Lung (tissue), 12 donors: ENCODE measurements around the gene BRI3BP. TPM values are rescaled to one million over a fixed set of nuclear protein-coding genes. Genes with fewer than 3 reads are reported as not detected.

ENCODE experiments used
- ATAC-seq: fragments of 200-7000 bp; cut with Tn5 transposase; one replicate; pipeline ENCODE4 v1.9.1; 2020; ENCODE audit warnings: moderate number of reproducible peaks; ENCODE audit not compliant: insufficient read depth, low FRiP score
- DNase-seq, 3 donors: peaks; one replicate each; pipeline ENCODE4 v3.0.0-alpha.2; 2013 to 2017
- H3K27ac ChIP-seq, 2 donors: one replicate each; pipeline ENCODE4 v1.5.1; 2013; ENCODE audit warnings: mild to moderate bottlenecking in 2 of 2, moderate library complexity in 2 of 2, control low read depth in 1 of 2, inconsistent platforms in 1 of 2, low read depth in 1 of 2, low read length in 1 of 2
- H3K27me3 ChIP-seq, 3 donors: one replicate each; pipeline ENCODE4 v1.5.1; 2013; ENCODE audit warnings: low read length in 2 of 3; ENCODE audit not compliant: control insufficient read depth in 3 of 3, insufficient read depth in 3 of 3
- H3K36me3 ChIP-seq, 4 donors: one replicate each; pipeline ENCODE4 v1.5.1; 2013; ENCODE audit warnings: low read length in 4 of 4, mild to moderate bottlenecking in 1 of 4, moderate library complexity in 1 of 4; ENCODE audit not compliant: control insufficient read depth in 4 of 4, insufficient read depth in 4 of 4
- H3K4me1 ChIP-seq, 5 donors: one replicate each; pipeline ENCODE4 v1.5.1; 2013; ENCODE audit warnings: low read length in 5 of 5, mild to moderate bottlenecking in 2 of 5, moderate library complexity in 1 of 5; ENCODE audit not compliant: control insufficient read depth in 5 of 5, insufficient read depth in 5 of 5
- H3K4me3 ChIP-seq: one replicate; pipeline ENCODE4 v1.5.1; 2013; ENCODE audit warnings: mild to moderate bottlenecking, control low read depth, moderate library complexity
- H3K9ac ChIP-seq, 2 donors: one replicate each; pipeline ENCODE4 v1.5.1; 2013; ENCODE audit warnings: low read length in 2 of 2, control low read depth in 1 of 2; ENCODE audit not compliant: insufficient read depth in 1 of 2
- H3K9me3 ChIP-seq, 4 donors: one replicate each; pipeline ENCODE4 v1.5.1; 2013; ENCODE audit warnings: low read length in 3 of 4, mild to moderate bottlenecking in 1 of 4, moderate library complexity in 1 of 4; ENCODE audit not compliant: control insufficient read depth in 4 of 4, insufficient read depth in 3 of 4
- WGBS, 2 donors: extraction: QIAGEN DNeasy Blood & Tissue Kit; methylation state at CpG; one replicate each; pipeline ENCODE4 v1.1.7; 2013; 5-methylcytosine and 5-hydroxymethylcytosine counted together
- polyA plus RNA-seq, 2 donors: library from polyadenylated mRNA; stranded (reverse); fragments of 200-250 nt; gene quantifications; one replicate each; pipeline ENCODE4 v1.2.1, GENCODE V29; 2013
- total RNA-seq, 2 donors: library from RNA; depleted of rRNA in 1 of 2; stranded (reverse); fragments of >200 nt in 1 of 2; gene quantifications; one replicate each; pipeline ENCODE4 v1.2.1, GENCODE V29; 2014 to 2021
- TF ChIP-seq, protein P1 (sequence below): IDR thresholded peaks from 2 replicates; pipeline ENCODE4 v1.5.1; 2012; ENCODE audit warnings: mild to moderate bottlenecking; ENCODE audit errors: control extremely low read depth, extremely low read depth
- donor health status: control.
- donor health status: control.
- donor health status: Bipolar disorder and iron deficiency.
- donor health status: healthy.
- donor health status: DM: yes; HTN: yes; CAD: no.

BRI3BP gene
- total and polyA plus RNA-seq, 4 donors = 2.3 to 9.5 (median 5.5) TPM

DNA sequence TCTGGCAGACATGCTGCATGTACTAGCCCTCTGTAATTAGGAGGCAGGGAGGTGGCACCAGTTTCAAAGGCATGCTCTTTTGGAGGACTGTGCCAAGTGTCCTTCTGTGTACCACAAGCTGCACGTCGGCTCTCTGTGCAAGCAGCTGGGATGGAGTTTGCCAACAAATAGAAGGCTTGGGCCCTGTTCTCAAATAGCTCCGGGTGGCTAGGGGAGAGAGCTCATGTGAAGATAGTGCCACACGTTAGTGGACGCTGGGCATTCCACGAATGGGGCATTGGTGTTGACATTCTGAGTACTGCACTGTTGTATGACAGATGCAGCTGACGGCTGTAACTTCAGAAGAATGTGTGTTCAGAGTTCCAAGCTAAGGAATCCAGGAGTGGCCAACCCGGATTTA lies 76.2 kb downstream of the BRI3BP start:
- no peak overlapping the region for H3K9ac ChIP-seq
- H3K27me3 ChIP-seq = no peaks in the 10 kb centered on the region
- TF ChIP-seq, protein P1, sequence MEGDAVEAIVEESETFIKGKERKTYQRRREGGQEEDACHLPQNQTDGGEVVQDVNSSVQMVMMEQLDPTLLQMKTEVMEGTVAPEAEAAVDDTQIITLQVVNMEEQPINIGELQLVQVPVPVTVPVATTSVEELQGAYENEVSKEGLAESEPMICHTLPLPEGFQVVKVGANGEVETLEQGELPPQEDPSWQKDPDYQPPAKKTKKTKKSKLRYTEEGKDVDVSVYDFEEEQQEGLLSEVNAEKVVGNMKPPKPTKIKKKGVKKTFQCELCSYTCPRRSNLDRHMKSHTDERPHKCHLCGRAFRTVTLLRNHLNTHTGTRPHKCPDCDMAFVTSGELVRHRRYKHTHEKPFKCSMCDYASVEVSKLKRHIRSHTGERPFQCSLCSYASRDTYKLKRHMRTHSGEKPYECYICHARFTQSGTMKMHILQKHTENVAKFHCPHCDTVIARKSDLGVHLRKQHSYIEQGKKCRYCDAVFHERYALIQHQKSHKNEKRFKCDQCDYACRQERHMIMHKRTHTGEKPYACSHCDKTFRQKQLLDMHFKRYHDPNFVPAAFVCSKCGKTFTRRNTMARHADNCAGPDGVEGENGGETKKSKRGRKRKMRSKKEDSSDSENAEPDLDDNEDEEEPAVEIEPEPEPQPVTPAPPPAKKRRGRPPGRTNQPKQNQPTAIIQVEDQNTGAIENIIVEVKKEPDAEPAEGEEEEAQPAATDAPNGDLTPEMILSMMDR = no peak
- ATAC-seq (no peak), DNase-seq (no peak)
- H3K9me3 ChIP-seq = no peaks in the 10 kb centered on the region
- no peak overlapping the region for H3K4me3 ChIP-seq
- H3K36me3 ChIP-seq = peaks cover 0 to 9% (median 3%) of the 10 kb centered on the region in 4 donors
- H3K27ac ChIP-seq = no peak overlapping the region
- peaks cover 0 to 15% (median 0%) of the 10 kb centered on the region in 5 donors for H3K4me1 ChIP-seq
- 70 to 88% methylated on average over 8 of the region's 8 CpGs for WGBS, 2 donors

DNA sequence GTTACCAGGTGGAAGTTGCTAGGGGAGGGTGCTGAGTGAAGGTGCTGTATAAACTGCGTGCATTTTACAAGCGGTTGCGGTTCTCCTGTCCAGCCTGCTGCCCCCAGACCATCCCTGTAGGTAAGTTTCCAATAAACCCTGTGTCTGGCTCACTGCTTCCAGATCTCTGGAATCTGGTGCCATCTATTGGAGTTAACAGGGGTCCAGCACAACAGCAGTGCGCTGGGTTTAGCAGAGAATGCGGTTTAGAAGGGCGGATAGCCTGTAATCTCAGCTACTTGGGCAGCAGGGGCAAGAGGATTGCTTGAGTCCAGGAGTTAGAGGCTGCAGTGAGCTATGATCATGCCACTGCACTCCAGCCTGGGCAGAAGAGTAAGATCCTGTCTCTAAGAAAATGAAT lies 76.7 kb downstream of the BRI3BP start:
- WGBS, 2 donors = 92 to 94% methylated on average over 6 of the region's 6 CpGs
- no peak overlapping the region for H3K27ac ChIP-seq
- no peaks in the 10 kb centered on the region for H3K9me3 ChIP-seq
- H3K27me3 ChIP-seq = no peaks in the 10 kb centered on the region
- TF ChIP-seq, protein P1 = no peak
- DNase-seq (no peak), ATAC-seq (no peak)
- H3K4me3 ChIP-seq = no peak overlapping the region
- peaks cover 0 to 12% (median 0%) of the 10 kb centered on the region in 5 donors for H3K4me1 ChIP-seq
- H3K36me3 ChIP-seq = peaks cover 0 to 9% (median 3%) of the 10 kb centered on the region in 4 donors
- H3K9ac ChIP-seq = no peak overlapping the region

DNA sequence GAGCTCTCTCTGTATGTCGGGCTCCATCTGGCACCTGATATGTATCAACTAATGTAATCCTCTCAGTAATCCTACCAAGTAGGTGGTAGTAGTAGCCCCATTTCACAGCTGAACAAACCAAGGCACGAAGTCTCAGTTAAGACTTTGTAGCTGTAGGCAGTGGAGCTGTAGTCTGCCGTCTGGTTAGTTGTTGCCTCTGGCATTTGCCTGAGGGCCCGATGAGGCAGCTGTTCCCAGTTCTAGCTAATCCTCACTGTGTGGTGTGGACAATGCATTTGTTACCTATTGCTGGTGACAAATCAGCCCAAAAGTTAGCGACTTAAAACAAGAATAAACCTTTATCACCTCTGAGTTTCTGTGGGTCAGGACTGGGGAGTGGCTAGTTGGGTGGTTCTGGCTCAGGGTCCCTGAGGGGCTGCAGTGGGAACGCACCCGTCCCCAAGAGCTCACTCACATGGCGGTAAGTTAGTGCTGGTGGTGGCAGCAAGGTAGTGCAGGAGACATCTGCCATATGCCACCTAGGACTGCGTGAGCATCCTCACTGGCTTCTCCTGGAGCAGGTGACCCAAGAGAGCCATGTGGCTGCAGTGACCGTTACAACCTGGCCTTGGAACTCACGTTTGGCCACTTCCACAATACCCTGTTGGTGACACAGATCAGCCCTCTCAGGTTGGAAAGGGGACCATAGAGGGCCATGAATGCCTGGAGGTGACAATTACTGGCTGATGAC lies 77.4 kb downstream of the BRI3BP start:
- Histone ChIP-seq H3K27me3 (no peaks in the 10 kb centered on the region), H3K4me1 (peaks cover 0 to 9% (median 0%) of the 10 kb centered on the region in 5 donors), H3K9ac (no peak overlapping the region), H3K9me3 (no peaks in the 10 kb centered on the region), H3K36me3 (peaks cover under 1 to 9% (median 3%) of the 10 kb centered on the region in 4 donors), H3K4me3 (no peak overlapping the region), H3K27ac (no peak overlapping the region)
- TF ChIP-seq, protein P1 = no peak
- ATAC-seq = no peak
- no peak for DNase-seq
- WGBS, 2 donors = 92 to 96% methylated on average over 11 of the region's 11 CpGs
